ENCODE results near the gene C18orf54.

DNA sequence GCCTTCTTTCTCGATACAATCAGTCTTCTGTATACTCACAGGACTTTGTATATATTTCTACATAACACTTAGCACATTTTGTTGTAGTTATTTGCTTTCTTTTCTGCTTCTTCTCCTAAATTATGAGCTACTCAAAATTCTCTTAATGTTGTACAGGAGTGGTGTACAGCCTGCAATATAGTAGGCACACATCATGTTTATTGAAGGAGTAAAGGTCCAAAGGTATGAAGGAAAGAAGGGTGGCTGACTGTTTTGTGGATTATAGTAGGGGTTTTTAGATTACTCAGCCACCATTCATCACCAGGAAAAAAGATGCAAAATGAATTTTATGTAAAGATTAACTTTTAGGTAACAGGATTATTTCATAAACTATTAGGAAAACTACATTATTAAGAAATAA is 54.1 kb downstream of the C18orf54 start:
- TF ChIP-seq, protein P1, sequence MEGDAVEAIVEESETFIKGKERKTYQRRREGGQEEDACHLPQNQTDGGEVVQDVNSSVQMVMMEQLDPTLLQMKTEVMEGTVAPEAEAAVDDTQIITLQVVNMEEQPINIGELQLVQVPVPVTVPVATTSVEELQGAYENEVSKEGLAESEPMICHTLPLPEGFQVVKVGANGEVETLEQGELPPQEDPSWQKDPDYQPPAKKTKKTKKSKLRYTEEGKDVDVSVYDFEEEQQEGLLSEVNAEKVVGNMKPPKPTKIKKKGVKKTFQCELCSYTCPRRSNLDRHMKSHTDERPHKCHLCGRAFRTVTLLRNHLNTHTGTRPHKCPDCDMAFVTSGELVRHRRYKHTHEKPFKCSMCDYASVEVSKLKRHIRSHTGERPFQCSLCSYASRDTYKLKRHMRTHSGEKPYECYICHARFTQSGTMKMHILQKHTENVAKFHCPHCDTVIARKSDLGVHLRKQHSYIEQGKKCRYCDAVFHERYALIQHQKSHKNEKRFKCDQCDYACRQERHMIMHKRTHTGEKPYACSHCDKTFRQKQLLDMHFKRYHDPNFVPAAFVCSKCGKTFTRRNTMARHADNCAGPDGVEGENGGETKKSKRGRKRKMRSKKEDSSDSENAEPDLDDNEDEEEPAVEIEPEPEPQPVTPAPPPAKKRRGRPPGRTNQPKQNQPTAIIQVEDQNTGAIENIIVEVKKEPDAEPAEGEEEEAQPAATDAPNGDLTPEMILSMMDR (IDR thresholded peaks at IDR 0.05), result no peak
- no peak for TF ChIP-seq EP300 (IDR thresholded peaks at IDR 0.05)
- TF ChIP-seq POLR2AphosphoS5 (IDR thresholded peaks at IDR 0.05), result no peak
- no peak for TF ChIP-seq POLR2A (IDR thresholded peaks at IDR 0.05)
